ENCODE results near the gene ZNF839.

DNA sequence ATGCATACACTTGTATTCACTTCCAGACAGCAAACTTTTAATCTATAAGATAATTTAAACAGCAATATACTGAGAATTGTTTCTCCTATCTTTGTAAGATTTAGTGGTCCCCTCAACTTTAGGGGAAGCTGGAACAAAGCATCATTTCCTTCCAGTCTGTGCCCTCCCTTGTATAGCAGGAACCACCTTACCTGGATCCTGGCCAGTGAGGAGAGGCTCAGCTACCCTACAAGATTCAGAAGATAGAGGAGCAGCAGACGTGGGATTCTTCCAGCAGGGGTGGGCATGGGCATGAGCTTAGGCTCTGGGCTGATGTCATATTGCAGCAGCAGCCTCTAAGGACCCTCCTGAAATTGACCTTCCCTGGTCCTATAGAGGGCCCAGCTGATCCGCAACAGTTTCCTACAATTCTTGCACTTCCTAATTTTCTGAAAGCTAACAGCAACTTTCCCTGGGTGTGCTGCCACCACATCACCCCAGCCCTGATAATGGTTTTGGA, 35.9 kb upstream of the ZNF839 start:
- TF ChIP-seq CSDC2 (CRISPR knock-in tag; IDR thresholded peaks at IDR 0.05) (no peak), ZNF565 (CRISPR knock-in tag; conservative IDR thresholded peaks at IDR 0.05; ENCODE audit: low read depth) (no peak), ZFP3 (CRISPR knock-in tag; IDR thresholded peaks at IDR 0.05) (no peak), SNAI2 (CRISPR knock-in tag; IDR thresholded peaks at IDR 0.05) (no peak)
- TF ChIP-seq, protein P1, sequence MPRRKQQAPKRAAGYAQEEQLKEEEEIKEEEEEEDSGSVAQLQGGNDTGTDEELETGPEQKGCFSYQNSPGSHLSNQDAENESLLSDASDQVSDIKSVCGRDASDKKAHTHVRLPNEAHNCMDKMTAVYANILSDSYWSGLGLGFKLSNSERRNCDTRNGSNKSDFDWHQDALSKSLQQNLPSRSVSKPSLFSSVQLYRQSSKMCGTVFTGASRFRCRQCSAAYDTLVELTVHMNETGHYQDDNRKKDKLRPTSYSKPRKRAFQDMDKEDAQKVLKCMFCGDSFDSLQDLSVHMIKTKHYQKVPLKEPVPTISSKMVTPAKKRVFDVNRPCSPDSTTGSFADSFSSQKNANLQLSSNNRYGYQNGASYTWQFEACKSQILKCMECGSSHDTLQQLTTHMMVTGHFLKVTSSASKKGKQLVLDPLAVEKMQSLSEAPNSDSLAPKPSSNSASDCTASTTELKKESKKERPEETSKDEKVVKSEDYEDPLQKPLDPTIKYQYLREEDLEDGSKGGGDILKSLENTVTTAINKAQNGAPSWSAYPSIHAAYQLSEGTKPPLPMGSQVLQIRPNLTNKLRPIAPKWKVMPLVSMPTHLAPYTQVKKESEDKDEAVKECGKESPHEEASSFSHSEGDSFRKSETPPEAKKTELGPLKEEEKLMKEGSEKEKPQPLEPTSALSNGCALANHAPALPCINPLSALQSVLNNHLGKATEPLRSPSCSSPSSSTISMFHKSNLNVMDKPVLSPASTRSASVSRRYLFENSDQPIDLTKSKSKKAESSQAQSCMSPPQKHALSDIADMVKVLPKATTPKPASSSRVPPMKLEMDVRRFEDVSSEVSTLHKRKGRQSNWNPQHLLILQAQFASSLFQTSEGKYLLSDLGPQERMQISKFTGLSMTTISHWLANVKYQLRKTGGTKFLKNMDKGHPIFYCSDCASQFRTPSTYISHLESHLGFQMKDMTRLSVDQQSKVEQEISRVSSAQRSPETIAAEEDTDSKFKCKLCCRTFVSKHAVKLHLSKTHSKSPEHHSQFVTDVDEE (CRISPR knock-in tag; IDR thresholded peaks at IDR 0.05), result no peak
